Measurements from ENCODE around the gene PHTF2.

- TF ChIP-seq POLR2A (IDR thresholded peaks at IDR 0.05; ENCODE audit: low read depth, low read length) (no peak), POLR2AphosphoS5 (IDR thresholded peaks at IDR 0.05; ENCODE audit: low read depth, low read length) (no peak), TAF1 (IDR thresholded peaks at IDR 0.05; ENCODE audit: low read depth, low read length) (no peak), PAX5 (IDR thresholded peaks at IDR 0.05; ENCODE audit: insufficient read depth, low read length, severe bottlenecking) (no peak), POU2F2 (IDR thresholded peaks at IDR 0.05; ENCODE audit: low read depth, low read length) (no peak)
These were observed 13.7 kb downstream of the PHTF2 start for GRCh38 chr7:77812290-77812685.

All from GM12891 (cell line).